ENCODE measurements around the gene MCM8. TPM values are rescaled to one million over a fixed set of nuclear protein-coding genes. Genes with fewer than 3 reads are reported as not detected.
A peak's percentile ranks its signal among the peaks of the same experiment; 100 is the strongest.

The MCM8 gene
- total and polyA plus RNA-seq, 12 donors, result 2.0 to 8.9 (median 6.4) TPM

GRCh38 chr20:5945963-5946362 lies 4.5 kb upstream of the MCM8 start:
- ATAC-seq (no peak), DNase-seq (no peak)
- no peak overlapping the region for H3K4me3 ChIP-seq
- H3K36me3 ChIP-seq, result peaks cover 0 to 74% (median 38%) of the 10 kb centered on the region in 9 donors
- 88 to 92% methylated on average over 3 of the region's 3 CpGs for WGBS, 2 donors
- no peaks in the 10 kb centered on the region for H3K27me3 ChIP-seq
- peaks cover 0 to 29% (median 10%) of the 10 kb centered on the region in 9 donors for H3K4me1 ChIP-seq
- H3K9me3 ChIP-seq, result no peaks in the 10 kb centered on the region
- no peak for TF ChIP-seq CTCF (IDR thresholded peaks at IDR 0.05)
- intact Hi-C loops (cut with DNase I), result no loop called here
- H3K27ac ChIP-seq, result no peak overlapping the region

GRCh38 chr20:5947276-5947675 lies 3.2 kb upstream of the MCM8 start:
- Histone ChIP-seq H3K36me3 (peaks cover 0 to 64% (median 31%) of the 10 kb centered on the region in 9 donors), H3K4me1 (peaks cover 0 to 37% (median 19%) of the 10 kb centered on the region in 9 donors), H3K27me3 (no peaks in the 10 kb centered on the region), H3K4me3 (no peak overlapping the region), H3K9me3 (no peaks in the 10 kb centered on the region), H3K27ac (no peak overlapping the region)
- DNase-seq, result no peak
- no peak for TF ChIP-seq CTCF (IDR thresholded peaks at IDR 0.05)
- WGBS, 2 donors, result 87 to 90% methylated on average over 6 of the region's 6 CpGs
- no peak for ATAC-seq
- intact Hi-C loops (cut with DNase I), result no loop called here

GRCh38 chr20:5949943-5950270 lies 545 bp upstream of the MCM8 start:
- Histone ChIP-seq H3K27me3 (no peaks in the 10 kb centered on the region), H3K9me3 (no peaks in the 10 kb centered on the region), H3K27ac (peak overlapping the region in 9 of 10 donors; percentile 59 to 87 (median 77)), H3K4me3 (peak overlapping the region; percentile 69 to 98 (median 84)), H3K4me1 (peaks cover 0 to 37% (median 19%) of the 10 kb centered on the region in 9 donors), H3K36me3 (peaks cover 0 to 62% (median 22%) of the 10 kb centered on the region in 9 donors)
- TF ChIP-seq CTCF (IDR thresholded peaks at IDR 0.05), result no peak
- ATAC-seq, result peak in 2 of 8 donors; percentile 4 to 6
- 1% methylated on average over 11 of the region's 11 CpGs for WGBS, 2 donors
- intact Hi-C loops (cut with DNase I), result loop anchor here in 6 of 10 donors (2.0 to 10.0 kb wide), 6 partner anchors 122 to 395 kb away; no protein-coding TSS in a partner anchor
- DNase-seq, result no peak

GRCh38 chr20:5967469-5967868 lies 17.0 kb downstream of the MCM8 start:
- H3K4me1 ChIP-seq, result no peaks in the 10 kb centered on the region
- H3K4me3 ChIP-seq, result no peak overlapping the region
- H3K27ac ChIP-seq, result no peak overlapping the region
- H3K9me3 ChIP-seq, result no peaks in the 10 kb centered on the region
- H3K36me3 ChIP-seq, result peaks cover 0 to 58% (median 7%) of the 10 kb centered on the region in 9 donors
- WGBS, 2 donors, result 97% methylated on average over 6 of the region's 6 CpGs
- TF ChIP-seq CTCF (IDR thresholded peaks at IDR 0.05), result no peak
- ATAC-seq, result no peak
- no peaks in the 10 kb centered on the region for H3K27me3 ChIP-seq
- DNase-seq, result no peak
- intact Hi-C loops (cut with DNase I), result no loop called here

Measured in heart right ventricle (tissue), 16 donors.